ENCODE data around the gene SMYD3. TPM values are rescaled to one million over a fixed set of nuclear protein-coding genes. Genes with fewer than 3 reads are reported as not detected.

Gene SMYD3
- total RNA-seq, 1 donor from 2014 or later, result 29.2 TPM

DNA sequence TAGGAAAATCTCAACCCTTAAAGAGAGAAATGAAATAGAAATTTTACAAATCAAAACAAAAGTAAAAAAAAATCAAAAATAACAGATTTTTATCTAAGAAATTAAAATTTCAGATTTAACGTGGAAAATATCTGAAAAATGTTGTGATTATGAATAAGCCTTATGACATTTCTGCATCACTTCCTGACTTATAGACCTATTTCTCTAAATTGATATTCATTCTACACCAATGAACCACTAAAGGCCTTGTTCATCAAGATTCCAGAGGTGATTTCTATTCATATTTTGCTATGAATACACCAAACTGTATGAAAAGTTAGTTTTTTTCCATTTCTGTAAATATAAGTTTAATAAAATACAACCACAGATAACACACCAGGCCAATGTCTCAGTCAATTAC lies 261.5 kb downstream of the SMYD3 start:
- no peak overlapping the region for H3K4me3 ChIP-seq (ENCODE audit: low read depth, low read length)
- TF ChIP-seq, protein P1, sequence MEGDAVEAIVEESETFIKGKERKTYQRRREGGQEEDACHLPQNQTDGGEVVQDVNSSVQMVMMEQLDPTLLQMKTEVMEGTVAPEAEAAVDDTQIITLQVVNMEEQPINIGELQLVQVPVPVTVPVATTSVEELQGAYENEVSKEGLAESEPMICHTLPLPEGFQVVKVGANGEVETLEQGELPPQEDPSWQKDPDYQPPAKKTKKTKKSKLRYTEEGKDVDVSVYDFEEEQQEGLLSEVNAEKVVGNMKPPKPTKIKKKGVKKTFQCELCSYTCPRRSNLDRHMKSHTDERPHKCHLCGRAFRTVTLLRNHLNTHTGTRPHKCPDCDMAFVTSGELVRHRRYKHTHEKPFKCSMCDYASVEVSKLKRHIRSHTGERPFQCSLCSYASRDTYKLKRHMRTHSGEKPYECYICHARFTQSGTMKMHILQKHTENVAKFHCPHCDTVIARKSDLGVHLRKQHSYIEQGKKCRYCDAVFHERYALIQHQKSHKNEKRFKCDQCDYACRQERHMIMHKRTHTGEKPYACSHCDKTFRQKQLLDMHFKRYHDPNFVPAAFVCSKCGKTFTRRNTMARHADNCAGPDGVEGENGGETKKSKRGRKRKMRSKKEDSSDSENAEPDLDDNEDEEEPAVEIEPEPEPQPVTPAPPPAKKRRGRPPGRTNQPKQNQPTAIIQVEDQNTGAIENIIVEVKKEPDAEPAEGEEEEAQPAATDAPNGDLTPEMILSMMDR (IDR thresholded peaks at IDR 0.05; ENCODE audit: insufficient read depth, low read length, poor library complexity, severe bottlenecking), result no peak
- H3K36me3 ChIP-seq (ENCODE audit: control insufficient read depth, insufficient read depth, low read length), result no peaks in the 10 kb centered on the region
- no peak for DNase-seq (ENCODE audit: low read depth)
- H3K27me3 ChIP-seq (ENCODE audit: control insufficient read depth, insufficient read depth, low read length), result no peaks in the 10 kb centered on the region

DNA sequence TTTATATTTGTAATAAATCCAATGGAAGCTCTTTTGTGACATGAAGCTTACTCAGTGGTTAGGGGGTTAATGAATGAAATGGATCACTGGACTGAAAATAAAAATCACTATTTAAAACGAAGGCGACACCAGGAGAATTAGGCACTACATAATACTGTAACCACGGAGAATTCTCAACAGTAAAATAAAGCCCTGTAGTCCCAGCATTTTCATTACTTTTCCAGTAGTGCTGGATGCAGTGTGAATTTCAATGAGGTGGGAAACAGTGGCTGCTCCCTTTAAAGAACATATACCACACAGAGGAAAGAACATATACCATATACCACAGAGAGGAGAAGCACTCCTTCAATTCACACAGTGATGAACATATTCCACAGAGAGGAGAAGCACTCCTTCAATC lies 275.0 kb downstream of the SMYD3 start:
- Histone ChIP-seq H3K4me3 (ENCODE audit: low read depth, low read length) (no peak overlapping the region), H3K27me3 (ENCODE audit: control insufficient read depth, insufficient read depth, low read length) (no peaks in the 10 kb centered on the region), H3K36me3 (ENCODE audit: control insufficient read depth, insufficient read depth, low read length) (no peaks in the 10 kb centered on the region)
- TF ChIP-seq, protein P1 (IDR thresholded peaks at IDR 0.05; ENCODE audit: insufficient read depth, low read length, poor library complexity, severe bottlenecking), result no peak
- no peak for DNase-seq (ENCODE audit: low read depth)

DNA sequence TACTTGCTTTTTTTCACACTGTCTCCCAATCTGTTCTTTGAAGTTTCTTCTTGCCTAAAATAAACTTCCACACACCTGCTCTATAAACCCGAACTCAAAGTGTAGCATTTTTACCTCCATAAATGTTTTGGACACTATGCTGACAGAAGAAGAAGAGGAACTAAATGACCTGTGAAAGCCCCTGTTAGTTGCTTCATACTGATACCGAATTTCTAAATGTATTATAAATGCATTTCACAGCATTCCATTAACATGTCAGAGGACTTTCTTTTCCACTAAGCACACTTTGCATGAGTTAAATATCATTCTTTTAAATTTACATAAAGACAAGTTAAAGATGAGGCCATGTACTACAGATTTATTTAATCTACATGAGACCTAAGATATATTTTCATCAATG lies 281.0 kb downstream of the SMYD3 start:
- TF ChIP-seq, protein P1 (IDR thresholded peaks at IDR 0.05; ENCODE audit: insufficient read depth, low read length, poor library complexity, severe bottlenecking), result no peak
- H3K4me3 ChIP-seq (ENCODE audit: low read depth, low read length), result no peak overlapping the region
- H3K36me3 ChIP-seq (ENCODE audit: control insufficient read depth, insufficient read depth, low read length), result no peaks in the 10 kb centered on the region
- DNase-seq (ENCODE audit: low read depth), result no peak
- H3K27me3 ChIP-seq (ENCODE audit: control insufficient read depth, insufficient read depth, low read length), result no peaks in the 10 kb centered on the region

DNA sequence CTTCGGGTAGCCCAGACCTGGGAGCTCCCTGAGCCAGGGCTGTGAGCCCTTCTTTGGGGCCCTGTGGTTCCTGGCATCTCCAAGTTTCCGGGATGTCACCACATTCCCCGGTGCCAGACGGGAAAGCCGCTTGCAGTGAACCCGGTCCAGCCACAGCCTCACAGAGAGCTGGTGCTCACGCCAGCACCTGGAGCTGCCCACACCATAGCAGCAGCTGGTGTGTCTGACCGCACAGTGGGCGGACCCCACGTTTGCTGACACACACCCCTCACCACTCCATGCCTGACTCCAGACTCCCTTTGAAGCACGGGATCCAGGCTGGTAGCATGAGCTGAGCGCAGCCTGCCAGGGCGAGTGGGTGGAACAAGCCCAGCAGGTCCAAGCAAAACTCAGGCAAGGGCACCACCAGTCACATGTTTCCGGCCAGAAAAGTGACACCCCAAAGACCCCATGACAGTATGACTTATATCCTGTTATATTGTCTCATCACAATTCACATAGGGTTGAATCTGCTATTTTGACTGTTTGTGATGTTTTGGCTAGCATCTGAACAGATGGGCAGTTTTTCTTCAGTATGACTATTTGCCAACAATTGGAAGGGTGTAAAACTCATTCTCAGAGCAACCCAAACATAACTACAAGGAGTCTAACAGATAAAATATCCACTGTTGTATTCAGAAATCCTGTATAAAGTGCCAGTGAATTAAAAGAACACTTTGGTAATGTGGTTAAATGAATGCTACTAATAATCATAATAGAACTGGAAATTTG lies 285.4 kb downstream of the SMYD3 start:
- no peak for DNase-seq (ENCODE audit: low read depth)
- no peak overlapping the region for H3K4me3 ChIP-seq (ENCODE audit: low read depth, low read length)
- H3K27me3 ChIP-seq (ENCODE audit: control insufficient read depth, insufficient read depth, low read length), result no peaks in the 10 kb centered on the region
- H3K36me3 ChIP-seq (ENCODE audit: control insufficient read depth, insufficient read depth, low read length), result no peaks in the 10 kb centered on the region
- TF ChIP-seq, protein P1 (IDR thresholded peaks at IDR 0.05; ENCODE audit: insufficient read depth, low read length, poor library complexity, severe bottlenecking), result no peak

DNA sequence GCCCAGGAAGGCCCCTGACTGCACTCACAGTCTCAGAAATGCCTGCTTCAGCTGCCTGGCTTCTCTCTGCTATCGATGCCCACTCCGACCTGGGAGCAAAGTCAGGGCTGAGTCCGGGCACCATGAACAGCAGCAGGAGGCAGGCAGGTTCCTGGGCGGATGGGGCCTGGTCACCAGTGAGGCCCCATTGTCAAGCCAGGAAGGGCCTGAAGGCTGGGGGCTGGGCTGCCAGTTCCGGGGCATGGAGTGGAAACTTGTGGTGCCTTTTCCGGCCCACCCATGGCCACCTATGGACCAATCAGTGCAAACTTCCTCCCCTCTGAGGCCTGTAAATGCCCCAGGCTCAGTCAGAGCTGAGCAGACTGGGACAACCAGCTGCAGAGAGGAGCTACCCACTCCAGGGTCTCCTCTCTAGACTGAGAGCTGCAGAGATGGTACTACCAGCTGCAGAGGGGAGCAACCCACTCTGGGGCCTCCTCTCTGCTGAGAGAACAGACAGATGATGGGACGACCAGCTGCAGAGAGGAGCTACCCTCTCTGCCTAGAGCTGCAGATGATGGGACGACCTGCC lies 286.5 kb downstream of the SMYD3 start:
- TF ChIP-seq, protein P1 (IDR thresholded peaks at IDR 0.05; ENCODE audit: insufficient read depth, low read length, poor library complexity, severe bottlenecking), result no peak
- H3K4me3 ChIP-seq (ENCODE audit: low read depth, low read length), result no peak overlapping the region
- no peaks in the 10 kb centered on the region for H3K36me3 ChIP-seq (ENCODE audit: control insufficient read depth, insufficient read depth, low read length)
- no peaks in the 10 kb centered on the region for H3K27me3 ChIP-seq (ENCODE audit: control insufficient read depth, insufficient read depth, low read length)
- DNase-seq (ENCODE audit: low read depth), result no peak

All from kidney epithelial cell (primary cell).